IgD-negative memory B cell (primary cell): ENCODE results near the gene PAX2. TPM values are rescaled to one million over a fixed set of nuclear protein-coding genes. Genes with fewer than 3 reads are reported as not detected.

ENCODE experiments used
- H3K27ac Mint-ChIP-seq, 3 donors: one replicate each; pipeline ENCODE4 v1.8.0; 2020 to 2022; ENCODE audit warnings: mild to moderate bottlenecking in 3 of 3, mixed read lengths in 3 of 3, moderate library complexity in 1 of 3
- H3K27me3 Mint-ChIP-seq: one replicate; pipeline ENCODE4 v1.8.0; 2021; ENCODE audit warnings: mixed read lengths
- H3K36me3 Mint-ChIP-seq: one replicate; pipeline ENCODE4 v1.8.0; 2020; ENCODE audit warnings: mild to moderate bottlenecking, mixed read lengths
- H3K4me1 Mint-ChIP-seq, 3 donors: one replicate each; pipeline ENCODE4 v1.8.0; 2020 to 2022; ENCODE audit warnings: mixed read lengths in 3 of 3, mild to moderate bottlenecking in 1 of 3
- H3K4me3 Mint-ChIP-seq, 4 donors: one replicate each; pipeline ENCODE4 v1.8.0; 2020 to 2022; ENCODE audit warnings: mild to moderate bottlenecking in 4 of 4, mixed read lengths in 4 of 4, moderate library complexity in 3 of 4
- H3K9me3 Mint-ChIP-seq, 3 donors: one replicate each; pipeline ENCODE4 v1.8.0; 2020 to 2021; ENCODE audit warnings: mixed read lengths in 3 of 3, mild to moderate bottlenecking in 1 of 3
- polyA plus RNA-seq: library from polyadenylated mRNA; unstranded; fragments of 300-500 nt; fragmentation: Illumina TruSeq; gene quantifications from one replicate; pipeline ENCODE4 v1.2.3, GENCODE V29; 2021

The PAX2 gene
- polyA plus RNA-seq, 1 donor from 2014 or later, result not detected

- Mint-ChIP-seq H3K9me3 (no peaks in the 10 kb centered on the region), H3K36me3 (no peaks in the 10 kb centered on the region), H3K4me1 (no peaks in the 10 kb centered on the region), H3K27me3 (peaks cover 14% of the 10 kb centered on the region), H3K4me3 (no peak overlapping the region), H3K27ac (peak overlapping the region in 1 of 3 donors; percentile 10)
Observed at GRCh38 chr10:100874702-100875483, 129.5 kb downstream of the PAX2 start.

- Mint-ChIP-seq H3K27ac (peak overlapping the region in 1 of 3 donors; percentile 10), H3K36me3 (no peaks in the 10 kb centered on the region), H3K4me3 (no peak overlapping the region), H3K27me3 (peaks cover 14% of the 10 kb centered on the region), H3K4me1 (no peaks in the 10 kb centered on the region), H3K9me3 (no peaks in the 10 kb centered on the region)
Observed at GRCh38 chr10:100875484-100876166, 130.2 kb downstream of the PAX2 start.

GRCh38 chr10:100876585-100877460 lies 131.4 kb downstream of the PAX2 start:
- Mint-ChIP-seq H3K4me3 (no peak overlapping the region), H3K27me3 (peaks cover 14% of the 10 kb centered on the region)

GRCh38 chr10:100877461-100877850 lies 132.1 kb downstream of the PAX2 start:
- no peaks in the 10 kb centered on the region for H3K9me3 Mint-ChIP-seq
- peaks cover 14% of the 10 kb centered on the region for H3K27me3 Mint-ChIP-seq
- H3K27ac Mint-ChIP-seq, result no peak overlapping the region
- no peak overlapping the region for H3K4me3 Mint-ChIP-seq
- H3K36me3 Mint-ChIP-seq, result no peaks in the 10 kb centered on the region
- H3K4me1 Mint-ChIP-seq, result no peaks in the 10 kb centered on the region

More at GRCh38 chr10:100876585-100877460, 131.4 kb downstream of the PAX2 start:
- Mint-ChIP-seq H3K9me3 (no peaks in the 10 kb centered on the region), H3K4me1 (no peaks in the 10 kb centered on the region), H3K27ac (no peak overlapping the region), H3K36me3 (no peaks in the 10 kb centered on the region)

GRCh38 chr10:100878291-100878910 lies 133.0 kb downstream of the PAX2 start:
- Mint-ChIP-seq H3K36me3 (no peaks in the 10 kb centered on the region), H3K4me3 (no peak overlapping the region), H3K4me1 (no peaks in the 10 kb centered on the region), H3K27me3 (peaks cover 11% of the 10 kb centered on the region), H3K27ac (no peak overlapping the region), H3K9me3 (no peaks in the 10 kb centered on the region)

Other genes with a start within 250 kb of the PAX2 start
- gene SEC31B, start 225.7 kb upstream of the PAX2 start, polyA plus RNA-seq, result 0.13 TPM
- gene NDUFB8, start 215.7 kb upstream of the PAX2 start, polyA plus RNA-seq, result 353 TPM
- 26.7 TPM for gene HIF1AN, start 209.6 kb upstream of the PAX2 start, polyA plus RNA-seq
- 12.7 TPM for gene SLF2, start 167.4 kb downstream of the PAX2 start, polyA plus RNA-seq
- not detected for gene SEMA4G, start 223.9 kb downstream of the PAX2 start, polyA plus RNA-seq
- gene MRPL43, start 241.9 kb downstream of the PAX2 start, polyA plus RNA-seq, result 120 TPM
- gene TWNK, start 242.0 kb downstream of the PAX2 start, polyA plus RNA-seq, result 13.6 TPM